ENCODE results near the gene MLPH. TPM values are rescaled to one million over a fixed set of nuclear protein-coding genes. Genes with fewer than 3 reads are reported as not detected.

Gene MLPH
- total and polyA plus RNA-seq, 2 of the 4 experiments (the other 2 are of a cell fraction), result 13.8 to 21.6 TPM

GRCh38 chr2:237572021-237572741, 85.1 kb downstream of the MLPH start:
- Histone ChIP-seq H2AK9ac (replicated peaks; ENCODE audit: low read depth, low read length, poor library complexity) (peak overlapping the region; percentile 91), H3K4me3 (ENCODE audit: insufficient read depth, low read depth, low read length) (peak overlapping the region; percentile 11; the same call in 1 of the 2 replicates), H2BK120ac (ENCODE audit: low read depth, low read length) (peak overlapping the region; percentile 87), H3K9me1 (ENCODE audit: insufficient read depth, low read length) (0 out of 2 replicates have a peak, but pooled peaks cover 3% of the 10 kb centered on the region), H3K4me1 (ENCODE audit: control insufficient read depth, insufficient read depth, low read length) (peaks cover 7% of the 10 kb centered on the region; the same call in 1 of the 2 replicates), H2AK5ac (ENCODE audit: low read depth, low read length) (peak overlapping the region; percentile 94), H4K91ac (ENCODE audit: insufficient read depth, low read depth, low read length) (peak overlapping the region; percentile 31; the same call in 1 of the 2 replicates), H3K4ac (ENCODE audit: low read depth, low read length) (peak overlapping the region; percentile 86), H3K18ac (ENCODE audit: low read depth, low read length) (no peak overlapping the region), H4K8ac (ENCODE audit: low read depth in 2 of 2, low read length in 2 of 2) (peak overlapping the region; percentile 36 to 92; a peak in 3 of 4 replicates), H2BK15ac (ENCODE audit: low read depth, low read length) (peak overlapping the region; percentile 77; the same call in 2 of the 3 replicates), H4K5ac (ENCODE audit: low read depth, low read length) (peak overlapping the region; percentile 28; the same call in 1 of the 2 replicates), H3K36me3 (ENCODE audit: control insufficient read depth, insufficient read depth, low read length) (no peaks in the 10 kb centered on the region), H3K14ac (replicated peaks; ENCODE audit: low read depth, low read length) (peak overlapping the region; percentile 90), H3K27ac (ENCODE audit: insufficient read depth, low read length) (no peak overlapping the region), H3K27me3 (ENCODE audit: control insufficient read depth, insufficient read depth, low read length) (no peaks in the 10 kb centered on the region), H3K23ac (ENCODE audit: low read depth, low read length) (peak overlapping the region; percentile 92), H3K9me3 (ENCODE audit: control insufficient read depth, insufficient read depth, low read length) (no peaks in the 10 kb centered on the region), H3K9ac (ENCODE audit: low read depth, low read length) (peak overlapping the region; percentile 46), H4K20me1 (ENCODE audit: insufficient read depth, low read length) (no peaks in the 10 kb centered on the region), H2BK20ac (ENCODE audit: low read depth, low read length) (peak overlapping the region; percentile 94), H3K79me1 (ENCODE audit: low read depth in 1 of 2, low read length in 2 of 2) (peaks cover 0 to 8% of the 10 kb centered on the region in 2 experiments; a peak in 1 of 4 replicates), H2AFZ (replicated peaks; ENCODE audit: low read length, poor library complexity) (peak overlapping the region; percentile 96), H3K56ac (ENCODE audit: extremely low read depth, insufficient read depth, low read length) (no peak overlapping the region), H2BK5ac (ENCODE audit: low read depth, low read length, poor library complexity, severe bottlenecking) (no peak overlapping the region), H3K4me2 (ENCODE audit: low read depth, low read length) (peak overlapping the region; percentile 67)
- intact Hi-C loops (cut with micrococcal nuclease), result loop anchor here (1.0 kb wide), 7 partner anchors 60 to 479 kb away; no protein-coding TSS in a partner anchor
- peak; percentile 99 for ATAC-seq (ENCODE audit: low read depth)
- dilution Hi-C loops (cut with HindIII; ENCODE audit: low sequenced_read_pairs, unreplicated experiment), result no loop called here
- BruUV-seq (replicated peaks), result no TSS peak
- POLR2A ChIA-PET (ENCODE audit: unreplicated experiment), result interaction anchor here (0.7 to 1.1 kb wide), 2 partner anchors 158 to 161 kb away, joined by 3 read pairs; partner anchors contain the start of gene COL6A3
- DNase-seq, result peak; percentile 92
- CTCF ChIA-PET, result interaction anchor here (0.6 to 3.6 kb wide), 37 partner anchors 8 to 486 kb away, joined by 3 to 53 read pairs (median 3); partner anchors contain the start of genes COL6A3 and COPS8
- in situ Hi-C loops (cut with MboI; ENCODE audit: low sequenced_read_pairs), result loop anchor here (5.0 to 25.0 kb wide), 4 partner anchors 157 to 1235 kb away; partner anchors contain the start of gene COL6A3
- 14% methylated on average over 8 of the region's 24 CpGs; no CpG with 5 or more reads in 1 of the 2 experiments for WGBS, 2 experiments (ENCODE audit: extremely low coverage in 2 of 2, insufficient read length in 1 of 2)
- TF ChIP-seq SMC3 (IDR thresholded peaks at IDR 0.05; ENCODE audit: low read depth, low read length) (peak; percentile 99), RAD21 (IDR thresholded peaks at IDR 0.05; ENCODE audit: low read length) (peak; percentile 100), POLR2A (IDR thresholded peaks at IDR 0.05; ENCODE audit: low read depth, low read length) (peak; percentile 52; the same call in 1 of the 2 replicates), BHLHE40 (IDR thresholded peaks at IDR 0.05; ENCODE audit: low read depth, low read length) (no peak), CEBPB (IDR thresholded peaks at IDR 0.05; ENCODE audit: low read depth, low read length) (no peak), MAZ (IDR thresholded peaks at IDR 0.05; ENCODE audit: borderline replicate concordance, low read depth, low read length) (peak; percentile 69)
- TF ChIP-seq, protein P1, sequence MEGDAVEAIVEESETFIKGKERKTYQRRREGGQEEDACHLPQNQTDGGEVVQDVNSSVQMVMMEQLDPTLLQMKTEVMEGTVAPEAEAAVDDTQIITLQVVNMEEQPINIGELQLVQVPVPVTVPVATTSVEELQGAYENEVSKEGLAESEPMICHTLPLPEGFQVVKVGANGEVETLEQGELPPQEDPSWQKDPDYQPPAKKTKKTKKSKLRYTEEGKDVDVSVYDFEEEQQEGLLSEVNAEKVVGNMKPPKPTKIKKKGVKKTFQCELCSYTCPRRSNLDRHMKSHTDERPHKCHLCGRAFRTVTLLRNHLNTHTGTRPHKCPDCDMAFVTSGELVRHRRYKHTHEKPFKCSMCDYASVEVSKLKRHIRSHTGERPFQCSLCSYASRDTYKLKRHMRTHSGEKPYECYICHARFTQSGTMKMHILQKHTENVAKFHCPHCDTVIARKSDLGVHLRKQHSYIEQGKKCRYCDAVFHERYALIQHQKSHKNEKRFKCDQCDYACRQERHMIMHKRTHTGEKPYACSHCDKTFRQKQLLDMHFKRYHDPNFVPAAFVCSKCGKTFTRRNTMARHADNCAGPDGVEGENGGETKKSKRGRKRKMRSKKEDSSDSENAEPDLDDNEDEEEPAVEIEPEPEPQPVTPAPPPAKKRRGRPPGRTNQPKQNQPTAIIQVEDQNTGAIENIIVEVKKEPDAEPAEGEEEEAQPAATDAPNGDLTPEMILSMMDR (conservative IDR thresholded peaks at IDR 0.05; ENCODE audit: low read depth, low read length), result peak; percentile 99

Measured in IMR-90 (cell line).